Measurements from ENCODE around the gene HNRNPL.
A peak's percentile ranks its signal among the peaks of the same experiment; 100 is the strongest.

Gene HNRNPL

GRCh38 chr19:38845374-38846024 lies 4.3 kb downstream of the HNRNPL start:
- DNase-seq (ENCODE audit: low spot score): no peak

DNA sequence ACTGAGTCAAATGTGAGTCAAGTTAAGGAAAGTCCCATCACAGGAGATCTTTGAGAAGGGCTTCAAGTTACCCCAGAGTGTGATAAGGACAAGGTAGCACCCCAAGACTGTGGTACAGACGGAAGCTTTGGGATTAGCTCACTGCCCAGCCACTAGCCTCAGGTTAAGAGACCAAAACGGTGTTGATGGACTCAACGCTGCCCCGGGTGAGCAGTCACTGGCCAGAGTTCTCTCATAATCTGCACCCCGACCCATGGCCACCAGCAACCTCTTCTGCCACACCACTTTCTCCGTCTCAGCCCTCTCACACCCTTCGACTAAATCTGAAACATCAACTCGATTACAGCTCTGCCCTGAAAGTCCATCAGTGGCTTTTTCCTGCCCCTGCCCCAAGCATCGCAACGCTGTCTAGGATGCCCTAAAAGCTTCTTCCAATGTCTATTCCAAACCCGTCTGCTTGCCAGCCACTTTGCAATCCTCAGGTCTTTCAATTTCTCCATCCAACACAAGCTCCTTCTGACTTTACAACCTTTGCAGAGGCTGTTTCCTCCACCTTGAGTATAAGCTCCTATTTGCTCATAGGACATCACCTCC lies 5.6 kb downstream of the HNRNPL start:
- DNase-seq (ENCODE audit: low spot score): no peak

DNA sequence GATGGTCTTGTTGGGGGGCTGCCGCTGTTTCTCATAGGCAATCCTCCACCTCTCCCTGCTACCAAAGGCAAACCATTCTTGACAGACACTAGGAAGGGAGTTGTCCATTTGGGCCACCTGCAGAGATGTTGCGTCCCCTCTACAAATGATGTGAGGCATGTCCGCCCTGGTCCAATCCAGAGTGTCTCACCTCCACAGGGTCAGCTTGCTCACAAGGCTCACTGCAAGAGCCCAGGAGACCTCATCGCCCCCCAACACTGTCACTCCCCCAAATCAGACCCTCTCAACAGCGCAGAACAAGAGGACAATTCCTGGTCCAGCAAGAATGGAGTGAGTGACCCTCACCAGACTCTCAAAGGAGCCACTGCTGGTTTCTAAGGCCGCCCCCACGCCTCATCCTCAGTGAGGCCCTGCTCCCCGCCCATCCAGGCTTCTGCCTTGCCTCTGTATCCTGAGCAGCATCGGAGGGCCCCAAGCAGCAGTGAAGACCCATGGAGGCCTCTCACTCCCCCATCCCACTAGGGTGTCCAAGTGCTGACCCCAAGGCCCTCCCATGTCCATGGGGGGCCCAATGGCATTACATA lies 6.5 kb downstream of the HNRNPL start:
- DNase-seq (ENCODE audit: low spot score): no peak

DNA sequence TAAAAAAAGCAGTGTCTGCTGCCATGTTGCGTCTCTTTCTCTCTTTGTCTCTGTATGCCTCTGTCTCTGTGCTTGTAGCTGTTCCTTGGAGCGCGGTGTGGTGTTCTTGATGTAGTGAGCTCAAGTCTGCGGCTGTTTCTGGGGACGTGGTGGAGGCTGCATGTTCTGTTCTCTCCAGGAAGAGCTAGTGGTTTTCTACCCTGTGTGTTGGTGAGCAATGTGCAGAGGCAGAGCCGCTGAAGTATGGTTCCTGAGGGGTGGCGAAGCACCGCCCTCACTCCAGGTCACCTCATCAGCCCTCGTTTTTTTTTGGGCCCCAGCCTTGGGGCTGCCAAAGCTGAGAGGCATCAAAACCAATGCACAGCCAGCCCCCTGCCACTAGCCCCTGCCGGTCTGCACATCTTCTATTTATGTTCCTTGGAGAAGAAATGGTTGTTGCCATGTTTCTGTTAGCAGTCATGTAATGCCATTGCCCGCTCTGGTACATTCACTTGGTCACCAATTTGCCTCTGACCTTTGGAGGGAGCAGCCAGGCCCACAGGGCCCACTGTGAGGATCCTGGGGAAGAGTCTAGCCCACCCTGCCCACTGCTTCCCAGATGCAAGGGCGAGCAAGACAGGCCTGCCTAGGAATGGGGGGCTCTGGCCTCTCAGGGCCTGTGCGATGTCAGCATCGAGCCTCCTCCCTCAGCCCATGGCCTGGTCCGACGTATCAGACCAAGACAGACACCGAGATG lies 7.2 kb downstream of the HNRNPL start:
- DNase-seq (ENCODE audit: low spot score): no peak

- no peak for DNase-seq (ENCODE audit: low spot score)
These were observed 7.9 kb downstream of the HNRNPL start for GRCh38 chr19:38841787-38842438.

GRCh38 chr19:38841180-38841766 lies 8.5 kb downstream of the HNRNPL start:
- no peak for DNase-seq (ENCODE audit: low spot score)

DNA sequence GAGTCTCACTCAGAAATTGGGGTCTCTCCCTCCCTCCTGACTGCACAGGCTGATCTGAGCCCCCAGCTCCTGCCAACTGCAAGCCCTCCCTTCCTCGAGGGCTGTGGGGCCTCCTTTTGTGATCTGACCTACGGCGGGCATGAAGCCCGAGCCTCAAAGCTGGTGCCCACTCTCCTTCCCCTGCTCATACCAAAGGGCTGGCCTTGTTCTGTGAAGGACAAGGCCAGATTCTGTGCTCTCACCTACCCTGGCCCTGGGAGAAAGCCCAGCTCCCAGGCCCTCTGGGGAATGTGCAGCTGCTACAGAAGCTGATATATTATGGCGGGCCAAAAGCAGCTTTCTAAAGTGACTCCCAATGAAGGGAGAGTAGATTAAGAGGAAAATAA lies 9.2 kb downstream of the HNRNPL start:
- DNase-seq (ENCODE audit: low spot score): no peak

GRCh38 chr19:38839816-38840582 lies 9.8 kb downstream of the HNRNPL start:
- no peak for DNase-seq (ENCODE audit: low spot score)

- no peak for DNase-seq (ENCODE audit: low spot score)
These were observed 10.6 kb downstream of the HNRNPL start for GRCh38 chr19:38838986-38839761.

- DNase-seq (ENCODE audit: low spot score): no peak
These were observed 11.4 kb downstream of the HNRNPL start for GRCh38 chr19:38838208-38838985.

- no peak for DNase-seq (ENCODE audit: low spot score)
These were observed 12.1 kb downstream of the HNRNPL start for GRCh38 chr19:38837656-38838121.

GRCh38 chr19:38836983-38837626 lies 12.7 kb downstream of the HNRNPL start:
- no peak for DNase-seq (ENCODE audit: low spot score)

DNA sequence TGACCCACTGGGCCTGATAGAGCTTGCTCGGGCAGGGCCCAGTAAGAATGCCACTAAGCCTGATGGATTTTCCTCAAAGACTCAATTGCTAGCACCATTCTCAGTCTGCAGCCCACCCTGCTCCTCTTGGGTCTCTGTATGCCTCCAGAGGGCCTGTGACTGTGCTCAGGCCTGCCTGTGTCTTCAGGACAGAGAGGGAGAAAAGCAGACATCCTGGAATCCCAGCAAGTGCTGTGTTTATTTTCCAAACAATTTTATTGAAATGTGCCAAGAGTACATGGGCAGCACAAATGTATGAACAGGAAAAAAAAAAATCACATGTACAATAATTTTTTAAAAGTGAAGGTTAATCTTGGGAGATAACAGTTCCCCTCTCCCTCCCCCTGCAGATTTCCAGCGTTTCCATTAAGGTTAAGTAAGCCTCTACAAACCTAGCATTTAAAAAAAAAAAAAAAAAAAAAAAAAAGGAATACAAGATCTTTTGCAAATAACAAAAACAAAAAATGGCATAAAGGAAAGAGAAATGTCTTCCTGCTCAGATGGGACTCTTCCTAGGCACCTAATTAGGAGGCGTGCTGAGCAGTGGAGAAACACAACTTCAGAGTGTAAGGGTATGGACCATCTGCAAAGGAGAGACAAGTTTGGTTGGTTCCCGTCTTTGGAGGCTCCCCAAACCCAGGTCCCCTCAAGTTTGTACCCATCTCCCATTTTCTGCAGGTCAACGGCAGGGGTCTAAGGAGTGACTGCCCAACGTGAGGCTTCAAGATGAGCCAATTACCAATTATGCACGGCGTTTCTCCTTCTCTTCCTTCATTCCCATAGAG lies 13.4 kb downstream of the HNRNPL start:
- no peak for DNase-seq (ENCODE audit: low spot score)

- no peak for DNase-seq (ENCODE audit: low spot score)
These were observed 15.2 kb downstream of the HNRNPL start for GRCh38 chr19:38834590-38834989.

DNA sequence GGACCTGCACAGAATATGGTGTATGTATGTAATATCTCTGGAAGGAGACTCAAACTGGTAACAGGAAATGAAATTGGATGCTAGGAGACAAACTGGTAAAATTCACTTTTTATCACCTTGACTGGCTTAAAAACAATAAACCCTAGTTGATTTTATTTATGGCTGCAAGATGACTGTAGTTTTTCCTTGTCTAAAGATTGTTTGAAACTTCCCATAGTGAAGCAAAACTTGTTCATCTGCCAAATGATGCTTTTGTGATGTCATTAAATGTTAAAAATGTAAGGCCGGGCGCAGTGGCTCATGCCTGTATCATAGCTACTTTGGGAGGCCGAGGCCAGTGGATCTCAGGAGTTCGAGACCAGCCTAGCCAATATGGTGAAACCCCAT lies 15.7 kb downstream of the HNRNPL start:
- DNase-seq (ENCODE audit: low spot score): no peak

- no peak for DNase-seq (ENCODE audit: low spot score)
These were observed 16.7 kb downstream of the HNRNPL start for GRCh38 chr19:38833092-38833425.

GRCh38 chr19:38831142-38831605 lies 18.6 kb downstream of the HNRNPL start:
- peak; percentile 69 for DNase-seq (ENCODE audit: low spot score)

- no peak for DNase-seq (ENCODE audit: low spot score)
These were observed 19.6 kb downstream of the HNRNPL start for GRCh38 chr19:38830039-38830733.

Data from iPS-NIHi11 (cell line).